Measurements from ENCODE around the gene LATS1.
"Not testable (repeated sequence)": the region's sequence is repeated elsewhere in the genome, so short reads cannot be mapped to it uniquely, and the experiment has no call there.

LATS1 gene

GRCh38 chr6:149746147-149746946, 28.4 kb upstream of the LATS1 start, which contains the start of gene NUP43:
NUP43 (minus strand) TSS chr6:149746529; CDS start chr6:149746495, 34 bp downstream.
- H3K4me3 Mint-ChIP-seq: peak within 1 kb of the TSS; percentile 96
- H3K9me3 Mint-ChIP-seq: no peaks in the 10 kb centered on the region

GRCh38 chr6:149745252-149745651, 27.4 kb upstream of the LATS1 start:
- Mint-ChIP-seq H3K4me3 (peak overlapping the region; percentile 96), H3K36me3 (peaks cover 63% of the 10 kb centered on the region), H3K27ac (peak overlapping the region; percentile 94)
- not testable (repeated sequence) for DNase-seq (ENCODE audit: low spot score in 2 of 2); ATAC-seq; H3K4me1 Mint-ChIP-seq; H3K9me3 Mint-ChIP-seq

More at GRCh38 chr6:149746147-149746946, 28.4 kb upstream of the LATS1 start, which contains the start of gene NUP43:
- Mint-ChIP-seq H3K4me1 (peaks cover 14% of the 10 kb centered on the region), H3K36me3 (peaks cover 60% of the 10 kb centered on the region), H3K27ac (peak within 1 kb of the TSS; percentile 94)
- DNase-seq (ENCODE audit: low spot score in 2 of 2) (peak; percentile 74 to 92), ATAC-seq (peak; percentile 82)

GRCh38 chr6:149734915-149735314, 17.0 kb upstream of the LATS1 start:
- no peak for DNase-seq (ENCODE audit: low spot score in 2 of 2)
- Mint-ChIP-seq H3K4me3 (no peak overlapping the region), H3K27ac (no peak overlapping the region), H3K4me1 (no peaks in the 10 kb centered on the region), H3K9me3 (no peaks in the 10 kb centered on the region), H3K36me3 (peaks cover 92% of the 10 kb centered on the region)
- no peak for ATAC-seq

GRCh38 chr6:149733089-149733720, 15.3 kb upstream of the LATS1 start:
- Mint-ChIP-seq H3K9me3 (no peaks in the 10 kb centered on the region), H3K27ac (no peak overlapping the region), H3K36me3 (peaks cover 92% of the 10 kb centered on the region), H3K4me1 (peaks cover 8% of the 10 kb centered on the region), H3K4me3 (no peak overlapping the region)
- ATAC-seq (no peak), DNase-seq (ENCODE audit: low spot score in 2 of 2) (no peak)

- no peak overlapping the region for H3K27ac Mint-ChIP-seq
Measured at GRCh38 chr6:149729824-149730223, 11.9 kb upstream of the LATS1 start.

GRCh38 chr6:149728499-149729234, 10.8 kb upstream of the LATS1 start:
- Mint-ChIP-seq H3K36me3 (peaks cover 99% of the 10 kb centered on the region), H3K4me3 (no peak overlapping the region), H3K27ac (peak overlapping the region; percentile 50), H3K4me1 (peaks cover 13% of the 10 kb centered on the region), H3K9me3 (no peaks in the 10 kb centered on the region)
- DNase-seq (ENCODE audit: low spot score in 2 of 2) (no peak), ATAC-seq (no peak)

More at GRCh38 chr6:149729824-149730223, 11.9 kb upstream of the LATS1 start:
- Mint-ChIP-seq H3K4me1 (peaks cover 8% of the 10 kb centered on the region), H3K4me3 (no peak overlapping the region), H3K9me3 (no peaks in the 10 kb centered on the region), H3K36me3 (peaks cover 99% of the 10 kb centered on the region)
- ATAC-seq: no peak
- DNase-seq (ENCODE audit: low spot score in 2 of 2): no peak

GRCh38 chr6:149727793-149728498, 10.0 kb upstream of the LATS1 start:
- Mint-ChIP-seq H3K27ac (peak overlapping the region; percentile 50), H3K4me1 (peaks cover 14% of the 10 kb centered on the region), H3K4me3 (no peak overlapping the region), H3K36me3 (peaks cover 99% of the 10 kb centered on the region), H3K9me3 (no peaks in the 10 kb centered on the region)
- DNase-seq (ENCODE audit: low spot score in 2 of 2): no peak
- ATAC-seq: no peak

GRCh38 chr6:149725785-149726184, 7.9 kb upstream of the LATS1 start:
- no peak for ATAC-seq
- Mint-ChIP-seq H3K4me1 (peaks cover 14% of the 10 kb centered on the region), H3K36me3 (peaks cover 84% of the 10 kb centered on the region), H3K9me3 (no peaks in the 10 kb centered on the region), H3K27ac (no peak overlapping the region), H3K4me3 (no peak overlapping the region)
- no peak for DNase-seq (ENCODE audit: low spot score in 2 of 2)

- ATAC-seq (peak; percentile 92), DNase-seq (ENCODE audit: low spot score in 2 of 2) (no peak)
- peaks cover 13% of the 10 kb centered on the region for H3K4me1 Mint-ChIP-seq
- H3K9me3 Mint-ChIP-seq: no peaks in the 10 kb centered on the region
- H3K36me3 Mint-ChIP-seq: peaks cover 65% of the 10 kb centered on the region
- no peak overlapping the region for H3K4me3 Mint-ChIP-seq
- no peak overlapping the region for H3K27ac Mint-ChIP-seq
Measured at GRCh38 chr6:149723771-149724417, 6.0 kb upstream of the LATS1 start.

GRCh38 chr6:149723262-149723661, 5.4 kb upstream of the LATS1 start:
- peaks cover 6% of the 10 kb centered on the region for H3K4me1 Mint-ChIP-seq

GRCh38 chr6:149719531-149719930, 1.6 kb upstream of the LATS1 start:
- no peak for ATAC-seq
- peaks cover 50% of the 10 kb centered on the region for H3K36me3 Mint-ChIP-seq
- H3K27ac Mint-ChIP-seq: no peak overlapping the region
- no peaks in the 10 kb centered on the region for H3K9me3 Mint-ChIP-seq
- H3K4me3 Mint-ChIP-seq: no peak overlapping the region
- peaks cover 14% of the 10 kb centered on the region for H3K4me1 Mint-ChIP-seq
- no peak for DNase-seq (ENCODE audit: low spot score in 2 of 2)

More at GRCh38 chr6:149723262-149723661, 5.4 kb upstream of the LATS1 start:
- Mint-ChIP-seq H3K9me3 (no peaks in the 10 kb centered on the region), H3K27ac (no peak overlapping the region), H3K36me3 (peaks cover 62% of the 10 kb centered on the region), H3K4me3 (no peak overlapping the region)
- ATAC-seq (no peak), DNase-seq (ENCODE audit: low spot score in 2 of 2) (no peak)

GRCh38 chr6:149717255-149717587, 680 bp downstream of the LATS1 start:
- peak overlapping the region; percentile 99 for H3K27ac Mint-ChIP-seq
- H3K4me1 Mint-ChIP-seq: peaks cover 8% of the 10 kb centered on the region

GRCh38 chr6:149716181-149716963, 1.5 kb downstream of the LATS1 start:
- Mint-ChIP-seq H3K4me1 (peaks cover 15% of the 10 kb centered on the region), H3K4me3 (peak overlapping the region; percentile 91), H3K27ac (peak overlapping the region; percentile 99), H3K36me3 (peaks cover 49% of the 10 kb centered on the region), H3K9me3 (no peaks in the 10 kb centered on the region)
- ATAC-seq (no peak), DNase-seq (ENCODE audit: low spot score in 2 of 2) (no peak)

More at GRCh38 chr6:149717255-149717587, 680 bp downstream of the LATS1 start:
- no peak for ATAC-seq
- H3K9me3 Mint-ChIP-seq: no peaks in the 10 kb centered on the region
- no peak for DNase-seq (ENCODE audit: low spot score in 2 of 2)
- peak overlapping the region; percentile 91 for H3K4me3 Mint-ChIP-seq
- H3K36me3 Mint-ChIP-seq: peaks cover 47% of the 10 kb centered on the region

GRCh38 chr6:149714442-149714841, 3.5 kb downstream of the LATS1 start:
- peaks cover 31% of the 10 kb centered on the region for H3K4me1 Mint-ChIP-seq
- H3K36me3 Mint-ChIP-seq: peaks cover 53% of the 10 kb centered on the region
- no peak overlapping the region for H3K27ac Mint-ChIP-seq
- no peak overlapping the region for H3K4me3 Mint-ChIP-seq
- no peaks in the 10 kb centered on the region for H3K9me3 Mint-ChIP-seq
- DNase-seq (ENCODE audit: low spot score in 2 of 2) (no peak), ATAC-seq (no peak)
